ENCODE data around the gene ATP1A4.

- TF ChIP-seq CTCF (IDR thresholded peaks at IDR 0.05) (no peak), POLR2A (IDR thresholded peaks at IDR 0.05) (no peak)
Measured at GRCh38 chr1:160112357-160112756, 39.0 kb upstream of the ATP1A4 start.
